Mammary epithelial cell (primary cell): Measurements from ENCODE around the gene ITLN2.

Experiments used
- EZH2 ChIP-seq: IDR thresholded peaks from 2 replicates; pipeline ENCODE4 v1.6.1; 2012; ENCODE audit warnings: low read length, inconsistent platforms, borderline replicate concordance
- TF ChIP-seq, protein P1 (sequence below), 2 donors: IDR thresholded peaks in 1 of 2; conservative IDR thresholded peaks in 1 of 2; 2 replicates each; pipeline ENCODE4 v1.5.1; 2011 to 2012; ENCODE audit warnings: inconsistent platforms in 2 of 2, low read length in 2 of 2, mild to moderate bottlenecking in 2 of 2, control low read depth in 1 of 2, low read depth in 1 of 2; ENCODE audit not compliant: insufficient read depth in 1 of 2; ENCODE audit errors: extremely low read depth in 1 of 2

DNA sequence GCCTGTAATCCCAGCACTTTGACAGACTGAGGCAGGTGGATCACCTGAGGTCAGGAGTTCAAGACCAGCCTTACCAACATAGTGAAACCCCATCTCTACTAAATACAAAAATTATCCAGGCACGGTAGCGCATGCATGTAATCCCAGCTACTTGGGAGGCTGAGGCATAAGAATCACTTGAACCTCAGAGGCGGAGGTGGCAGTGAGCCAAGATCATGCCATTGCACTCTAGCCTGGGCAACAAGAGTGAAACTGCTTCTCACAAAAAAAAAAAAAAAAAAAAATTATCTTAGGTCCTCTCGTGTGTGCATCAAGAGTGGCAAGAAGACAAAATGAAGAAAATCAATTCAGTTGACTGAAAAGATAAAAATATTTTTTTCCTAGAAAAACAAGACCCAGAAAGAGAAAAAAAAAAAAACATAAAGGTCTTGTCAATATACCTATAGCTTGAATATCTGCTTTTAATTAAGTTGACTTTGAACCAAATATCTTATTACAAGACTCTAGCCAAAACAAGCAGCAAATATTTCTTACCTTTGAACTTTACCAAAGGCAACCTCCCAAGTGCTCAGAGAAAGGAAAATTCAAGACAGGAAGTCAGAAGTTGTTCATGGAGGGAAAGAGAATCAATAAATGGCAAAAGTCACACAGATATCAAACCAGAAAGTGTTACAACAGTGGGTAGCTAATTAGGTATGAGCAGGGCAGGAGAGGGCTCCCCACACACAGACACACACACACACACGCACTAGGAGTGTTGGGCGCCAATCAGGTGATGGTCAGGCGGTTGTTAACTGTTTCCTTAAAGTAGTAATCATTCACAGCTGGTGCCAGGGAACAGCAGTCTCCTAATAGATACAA, 29.6 kb downstream of the ITLN2 start:
- TF ChIP-seq, protein P1, sequence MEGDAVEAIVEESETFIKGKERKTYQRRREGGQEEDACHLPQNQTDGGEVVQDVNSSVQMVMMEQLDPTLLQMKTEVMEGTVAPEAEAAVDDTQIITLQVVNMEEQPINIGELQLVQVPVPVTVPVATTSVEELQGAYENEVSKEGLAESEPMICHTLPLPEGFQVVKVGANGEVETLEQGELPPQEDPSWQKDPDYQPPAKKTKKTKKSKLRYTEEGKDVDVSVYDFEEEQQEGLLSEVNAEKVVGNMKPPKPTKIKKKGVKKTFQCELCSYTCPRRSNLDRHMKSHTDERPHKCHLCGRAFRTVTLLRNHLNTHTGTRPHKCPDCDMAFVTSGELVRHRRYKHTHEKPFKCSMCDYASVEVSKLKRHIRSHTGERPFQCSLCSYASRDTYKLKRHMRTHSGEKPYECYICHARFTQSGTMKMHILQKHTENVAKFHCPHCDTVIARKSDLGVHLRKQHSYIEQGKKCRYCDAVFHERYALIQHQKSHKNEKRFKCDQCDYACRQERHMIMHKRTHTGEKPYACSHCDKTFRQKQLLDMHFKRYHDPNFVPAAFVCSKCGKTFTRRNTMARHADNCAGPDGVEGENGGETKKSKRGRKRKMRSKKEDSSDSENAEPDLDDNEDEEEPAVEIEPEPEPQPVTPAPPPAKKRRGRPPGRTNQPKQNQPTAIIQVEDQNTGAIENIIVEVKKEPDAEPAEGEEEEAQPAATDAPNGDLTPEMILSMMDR (conservative IDR thresholded peaks at IDR 0.05 in 1 of 2, IDR thresholded peaks at IDR 0.05 in 1 of 2; ENCODE audit: extremely low read depth in 1 of 2, insufficient read depth in 1 of 2, low read depth in 1 of 2, low read length in 2 of 2): no peak
- TF ChIP-seq EZH2: no peak
